Neural cell (in vitro differentiated cells): ENCODE measurements around the gene SLCO2A1.

ENCODE experiments used
- EP300 ChIP-seq: fragments of 450-650 bp; conservative IDR thresholded peaks from 2 replicates; pipeline ENCODE4 v1.6.1; 2014; ENCODE audit warnings: antibody characterized with exemption, mild to moderate bottlenecking, moderate library complexity; ENCODE audit not compliant: poor library complexity, severe bottlenecking
- EZH2 ChIP-seq: fragments of 200-600, 300-800 bp; shearing (Covaris generic), sonication (generic); IDR thresholded peaks from 2 replicates; pipeline ENCODE4 v1.6.1; 2014; ENCODE audit warnings: antibody characterized with exemption, low read length, borderline replicate concordance, mild to moderate bottlenecking; ENCODE audit not compliant: insufficient read depth, poor library complexity, severe bottlenecking
- MXI1 ChIP-seq: fragments of 450-650 bp; conservative IDR thresholded peaks from 2 replicates; pipeline ENCODE4 v1.6.1; 2014; ENCODE audit warnings: antibody characterized with exemption, mild to moderate bottlenecking; ENCODE audit not compliant: poor library complexity, severe bottlenecking
- POLR2AphosphoS5 ChIP-seq: IDR thresholded peaks from 2 replicates; pipeline ENCODE4 v1.6.1; 2012
- RAD21 ChIP-seq: fragments of 450-650 bp; conservative IDR thresholded peaks from 2 replicates; pipeline ENCODE4 v1.6.1; 2014; ENCODE audit warnings: antibody characterized with exemption, mild to moderate bottlenecking, moderate library complexity
- TAF1 ChIP-seq: IDR thresholded peaks from 2 replicates; pipeline ENCODE4 v1.6.1; 2012; ENCODE audit warnings: low read depth
- TF ChIP-seq, protein P1 (sequence below): fragments of 450-650 bp; IDR thresholded peaks from 2 replicates; pipeline ENCODE4 v1.5.1; 2014; ENCODE audit warnings: antibody characterized with exemption, mild to moderate bottlenecking, moderate library complexity; ENCODE audit not compliant: poor library complexity, severe bottlenecking
- TF ChIP-seq, protein P2 (sequence below): IDR thresholded peaks from 2 replicates; pipeline ENCODE4 v1.6.1; 2012; ENCODE audit warnings: borderline replicate concordance

DNA sequence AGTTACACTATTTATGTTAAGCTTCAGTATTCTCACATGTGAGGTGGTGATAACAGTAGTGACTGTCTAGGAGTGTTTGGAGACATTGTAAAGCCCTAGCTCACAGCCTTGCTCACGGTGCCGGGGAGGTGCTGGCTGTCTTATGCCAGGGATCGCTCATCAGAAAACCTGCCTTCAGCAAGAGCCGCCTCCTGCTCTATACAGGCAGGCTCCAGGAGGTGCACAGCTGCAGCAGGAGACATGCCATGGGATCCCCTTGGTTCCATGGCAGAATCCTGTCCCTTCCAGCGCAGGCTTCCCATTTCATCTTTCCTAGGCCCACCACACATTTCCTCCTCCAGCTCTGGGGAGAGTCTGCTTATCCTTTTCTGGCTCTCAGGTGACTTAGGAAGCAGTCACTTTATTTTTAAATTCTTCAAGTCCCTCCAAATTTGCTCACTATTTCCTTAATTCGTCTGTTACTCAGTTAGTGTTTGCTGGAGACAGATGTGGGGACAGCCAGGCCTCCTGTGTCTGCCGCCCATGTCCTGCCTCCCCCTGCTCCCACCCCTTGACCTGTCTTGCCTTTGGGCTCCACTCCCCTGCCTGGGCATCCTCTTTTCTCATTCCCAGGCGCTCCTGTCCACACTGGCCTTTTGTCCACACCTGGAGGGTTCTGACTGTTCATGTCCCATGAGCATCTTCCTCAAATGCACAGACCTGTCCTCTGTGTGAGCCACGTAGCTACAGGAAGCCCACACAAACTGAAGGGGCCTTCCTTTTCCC, 31.7 kb downstream of the SLCO2A1 start:
- no peak for TF ChIP-seq POLR2AphosphoS5
- no peak for TF ChIP-seq RAD21
- TF ChIP-seq, protein P1, sequence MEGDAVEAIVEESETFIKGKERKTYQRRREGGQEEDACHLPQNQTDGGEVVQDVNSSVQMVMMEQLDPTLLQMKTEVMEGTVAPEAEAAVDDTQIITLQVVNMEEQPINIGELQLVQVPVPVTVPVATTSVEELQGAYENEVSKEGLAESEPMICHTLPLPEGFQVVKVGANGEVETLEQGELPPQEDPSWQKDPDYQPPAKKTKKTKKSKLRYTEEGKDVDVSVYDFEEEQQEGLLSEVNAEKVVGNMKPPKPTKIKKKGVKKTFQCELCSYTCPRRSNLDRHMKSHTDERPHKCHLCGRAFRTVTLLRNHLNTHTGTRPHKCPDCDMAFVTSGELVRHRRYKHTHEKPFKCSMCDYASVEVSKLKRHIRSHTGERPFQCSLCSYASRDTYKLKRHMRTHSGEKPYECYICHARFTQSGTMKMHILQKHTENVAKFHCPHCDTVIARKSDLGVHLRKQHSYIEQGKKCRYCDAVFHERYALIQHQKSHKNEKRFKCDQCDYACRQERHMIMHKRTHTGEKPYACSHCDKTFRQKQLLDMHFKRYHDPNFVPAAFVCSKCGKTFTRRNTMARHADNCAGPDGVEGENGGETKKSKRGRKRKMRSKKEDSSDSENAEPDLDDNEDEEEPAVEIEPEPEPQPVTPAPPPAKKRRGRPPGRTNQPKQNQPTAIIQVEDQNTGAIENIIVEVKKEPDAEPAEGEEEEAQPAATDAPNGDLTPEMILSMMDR = no peak
- TF ChIP-seq EZH2 = no peak
- TF ChIP-seq TAF1 = no peak
- TF ChIP-seq, protein P2, sequence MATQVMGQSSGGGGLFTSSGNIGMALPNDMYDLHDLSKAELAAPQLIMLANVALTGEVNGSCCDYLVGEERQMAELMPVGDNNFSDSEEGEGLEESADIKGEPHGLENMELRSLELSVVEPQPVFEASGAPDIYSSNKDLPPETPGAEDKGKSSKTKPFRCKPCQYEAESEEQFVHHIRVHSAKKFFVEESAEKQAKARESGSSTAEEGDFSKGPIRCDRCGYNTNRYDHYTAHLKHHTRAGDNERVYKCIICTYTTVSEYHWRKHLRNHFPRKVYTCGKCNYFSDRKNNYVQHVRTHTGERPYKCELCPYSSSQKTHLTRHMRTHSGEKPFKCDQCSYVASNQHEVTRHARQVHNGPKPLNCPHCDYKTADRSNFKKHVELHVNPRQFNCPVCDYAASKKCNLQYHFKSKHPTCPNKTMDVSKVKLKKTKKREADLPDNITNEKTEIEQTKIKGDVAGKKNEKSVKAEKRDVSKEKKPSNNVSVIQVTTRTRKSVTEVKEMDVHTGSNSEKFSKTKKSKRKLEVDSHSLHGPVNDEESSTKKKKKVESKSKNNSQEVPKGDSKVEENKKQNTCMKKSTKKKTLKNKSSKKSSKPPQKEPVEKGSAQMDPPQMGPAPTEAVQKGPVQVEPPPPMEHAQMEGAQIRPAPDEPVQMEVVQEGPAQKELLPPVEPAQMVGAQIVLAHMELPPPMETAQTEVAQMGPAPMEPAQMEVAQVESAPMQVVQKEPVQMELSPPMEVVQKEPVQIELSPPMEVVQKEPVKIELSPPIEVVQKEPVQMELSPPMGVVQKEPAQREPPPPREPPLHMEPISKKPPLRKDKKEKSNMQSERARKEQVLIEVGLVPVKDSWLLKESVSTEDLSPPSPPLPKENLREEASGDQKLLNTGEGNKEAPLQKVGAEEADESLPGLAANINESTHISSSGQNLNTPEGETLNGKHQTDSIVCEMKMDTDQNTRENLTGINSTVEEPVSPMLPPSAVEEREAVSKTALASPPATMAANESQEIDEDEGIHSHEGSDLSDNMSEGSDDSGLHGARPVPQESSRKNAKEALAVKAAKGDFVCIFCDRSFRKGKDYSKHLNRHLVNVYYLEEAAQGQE = no peak
- TF ChIP-seq MXI1 = no peak
- TF ChIP-seq EP300 = no peak
